ENCODE data around the gene EPHB1. TPM values are rescaled to one million over a fixed set of nuclear protein-coding genes. Genes with fewer than 3 reads are reported as not detected.
A peak's percentile ranks its signal among the peaks of the same experiment; 100 is the strongest.

EPHB1 gene
- total RNA-seq, 1 donor from 2014 or later: 0.72 TPM

DNA sequence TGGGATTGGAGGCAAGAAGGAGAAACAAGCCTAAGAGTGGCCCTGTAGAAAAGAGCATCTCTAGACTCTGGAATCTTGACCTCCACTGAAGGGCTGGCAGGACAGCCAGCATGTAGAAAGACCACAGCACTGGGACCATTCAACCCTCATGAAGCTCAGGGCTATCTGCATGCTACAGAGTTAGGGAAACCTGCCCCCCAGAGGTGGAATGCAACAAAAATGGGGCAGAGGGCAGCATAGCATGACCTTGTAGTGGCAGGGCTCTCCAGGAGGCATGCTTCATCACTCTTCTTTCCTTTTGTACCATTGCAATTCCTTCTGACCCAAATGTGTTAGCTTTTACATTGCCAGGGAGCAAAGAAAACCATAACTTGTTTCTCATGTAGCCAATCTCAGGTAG lies 445.4 kb downstream of the EPHB1 start:
- no peak for DNase-seq (ENCODE audit: low spot score)

- no peak for DNase-seq (ENCODE audit: low spot score)
These were observed 447.2 kb downstream of the EPHB1 start for GRCh38 chr3:135242285-135242684.

- no peak for DNase-seq (ENCODE audit: low spot score)
These were observed 448.6 kb downstream of the EPHB1 start for GRCh38 chr3:135243616-135244015.

- no peak for DNase-seq (ENCODE audit: low spot score)
These were observed 451.0 kb downstream of the EPHB1 start for GRCh38 chr3:135246027-135246426.

DNA sequence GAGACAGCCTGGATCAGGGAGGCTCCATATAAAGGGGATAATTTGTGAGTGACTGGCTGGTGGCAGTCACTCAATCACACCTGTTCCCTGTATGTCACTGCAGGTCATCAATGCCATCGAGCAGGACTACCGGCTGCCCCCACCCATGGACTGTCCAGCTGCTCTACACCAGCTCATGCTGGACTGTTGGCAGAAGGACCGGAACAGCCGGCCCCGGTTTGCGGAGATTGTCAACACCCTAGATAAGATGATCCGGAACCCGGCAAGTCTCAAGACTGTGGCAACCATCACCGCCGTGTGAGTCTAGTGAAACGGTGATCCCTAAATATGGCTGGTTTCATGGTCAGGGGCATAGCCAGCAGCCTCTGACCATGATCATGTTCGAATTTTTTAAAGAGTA lies 453.2 kb downstream of the EPHB1 start:
- no peak for DNase-seq (ENCODE audit: low spot score)

- DNase-seq (ENCODE audit: low spot score): no peak
These were observed 454.1 kb downstream of the EPHB1 start for GRCh38 chr3:135249186-135249585.

DNA sequence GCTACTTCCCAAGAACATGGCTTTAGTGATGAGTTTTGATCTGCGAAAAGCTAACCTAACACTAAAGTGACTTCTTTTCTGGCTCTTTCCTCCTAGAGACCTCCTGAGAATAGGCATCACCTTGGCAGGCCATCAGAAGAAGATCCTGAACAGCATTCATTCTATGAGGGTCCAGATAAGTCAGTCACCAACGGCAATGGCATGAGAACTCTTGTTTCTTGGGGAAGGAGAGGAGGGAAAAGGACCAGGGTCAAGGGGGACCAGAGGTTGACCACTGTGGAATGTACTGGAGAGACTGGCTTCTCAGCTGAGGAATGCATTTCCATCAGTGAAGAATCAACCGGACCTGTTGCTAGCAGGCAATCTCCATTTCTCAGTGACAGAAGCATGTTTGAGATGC lies 463.9 kb downstream of the EPHB1 start:
- DNase-seq (ENCODE audit: low spot score): no peak

- peak; percentile 18 for DNase-seq (ENCODE audit: low spot score)
These were observed 465.0 kb downstream of the EPHB1 start for GRCh38 chr3:135260025-135260424.

DNA sequence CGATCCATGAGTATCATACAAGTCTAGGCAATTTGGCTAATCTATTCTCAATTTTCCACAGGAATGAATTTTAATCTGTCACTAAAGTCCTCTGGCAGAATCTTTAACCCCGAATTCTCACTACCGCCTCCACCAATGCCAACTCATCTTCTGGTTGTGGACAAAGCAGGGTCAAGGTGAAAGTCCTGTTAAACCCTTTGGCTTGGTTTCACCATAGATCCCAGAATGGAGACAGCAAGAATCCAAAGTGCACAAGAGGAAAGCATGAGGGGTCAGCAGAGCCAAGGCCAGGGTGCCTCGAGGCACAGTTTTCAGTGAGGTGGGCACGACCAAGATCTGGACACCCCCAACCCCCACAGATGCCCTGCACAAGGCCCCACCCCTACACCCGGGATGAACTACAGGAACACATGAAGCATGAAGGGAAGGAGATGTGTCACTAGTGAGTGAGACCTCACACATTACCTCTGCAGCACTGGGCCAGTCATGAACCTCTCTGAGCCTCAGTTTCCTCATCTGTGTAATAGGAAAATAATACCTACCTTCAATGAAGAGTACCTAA lies 466.2 kb downstream of the EPHB1 start:
- DNase-seq (ENCODE audit: low spot score): no peak

- DNase-seq (ENCODE audit: low spot score): no peak
These were observed 466.9 kb downstream of the EPHB1 start for GRCh38 chr3:135261916-135262315.

GRCh38 chr3:135262441-135262840 lies 467.4 kb downstream of the EPHB1 start:
- DNase-seq (ENCODE audit: low spot score): no peak

- no peak for DNase-seq (ENCODE audit: low spot score)
These were observed 468.3 kb downstream of the EPHB1 start for GRCh38 chr3:135263331-135263730.

GRCh38 chr3:135267487-135267886 lies 472.4 kb downstream of the EPHB1 start:
- DNase-seq (ENCODE audit: low spot score): no peak

DNA sequence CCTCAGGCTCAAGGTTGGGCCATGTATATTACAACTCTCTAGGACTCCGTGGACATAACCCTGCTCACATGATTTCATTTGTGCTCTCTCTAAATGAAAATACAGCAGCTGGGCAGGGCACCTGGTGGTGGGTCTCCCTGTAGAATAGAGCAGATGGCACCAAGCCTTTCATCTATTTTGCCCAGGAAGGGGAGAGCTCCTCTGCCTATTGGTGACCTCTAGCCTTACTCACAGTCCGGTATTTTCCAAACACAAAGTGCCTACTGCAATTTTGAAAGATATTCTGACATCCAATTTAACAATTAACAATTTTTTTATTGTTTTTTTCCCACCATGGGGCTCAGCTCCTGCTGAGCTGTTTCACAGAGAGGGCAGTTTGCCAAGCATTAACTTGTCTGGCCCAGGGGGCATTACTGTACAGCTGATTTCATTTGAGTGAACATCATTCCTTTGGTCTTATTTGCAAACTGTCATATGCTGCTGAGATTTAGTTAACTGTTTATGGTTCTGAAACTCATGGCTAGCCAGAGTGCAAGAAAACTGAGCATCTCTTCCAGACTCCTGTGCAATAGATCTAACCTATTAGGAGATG lies 474.0 kb downstream of the EPHB1 start:
- peak; percentile 11 for DNase-seq (ENCODE audit: low spot score)

GRCh38 chr3:135271177-135272025 lies 476.3 kb downstream of the EPHB1 start:
- no peak for DNase-seq (ENCODE audit: low spot score)

DNA sequence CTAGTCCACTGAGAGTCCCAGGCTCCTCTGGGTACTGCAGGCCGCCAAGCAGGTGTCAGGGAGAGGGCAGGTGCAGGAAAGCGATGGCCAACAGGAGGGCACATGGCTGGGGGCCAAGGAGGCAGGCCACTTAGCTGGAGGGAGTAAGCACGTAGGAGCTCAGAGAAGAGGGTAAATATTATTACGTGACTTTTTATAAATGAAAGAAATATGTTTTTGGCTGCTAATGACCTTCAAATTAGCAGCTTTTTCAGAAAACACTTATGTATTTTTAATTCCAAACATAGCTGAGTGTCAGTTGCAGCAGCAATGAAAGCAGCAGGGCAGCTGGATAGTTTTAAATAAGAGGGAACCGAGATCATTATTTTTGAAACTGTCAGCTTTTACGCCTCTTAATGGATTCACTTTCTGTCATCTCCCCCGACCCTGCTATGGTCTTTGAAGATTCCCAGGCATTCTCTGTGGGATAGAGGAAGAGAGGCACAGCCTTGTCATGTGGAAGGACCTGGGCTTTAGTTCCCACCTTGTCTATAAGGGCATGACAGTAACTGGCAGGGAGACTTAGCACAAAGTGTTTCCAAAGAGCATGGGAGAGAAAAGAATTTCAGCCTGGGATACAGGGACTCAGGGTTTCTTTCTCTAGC lies 477.1 kb downstream of the EPHB1 start:
- peak; percentile 9 for DNase-seq (ENCODE audit: low spot score)

DNA sequence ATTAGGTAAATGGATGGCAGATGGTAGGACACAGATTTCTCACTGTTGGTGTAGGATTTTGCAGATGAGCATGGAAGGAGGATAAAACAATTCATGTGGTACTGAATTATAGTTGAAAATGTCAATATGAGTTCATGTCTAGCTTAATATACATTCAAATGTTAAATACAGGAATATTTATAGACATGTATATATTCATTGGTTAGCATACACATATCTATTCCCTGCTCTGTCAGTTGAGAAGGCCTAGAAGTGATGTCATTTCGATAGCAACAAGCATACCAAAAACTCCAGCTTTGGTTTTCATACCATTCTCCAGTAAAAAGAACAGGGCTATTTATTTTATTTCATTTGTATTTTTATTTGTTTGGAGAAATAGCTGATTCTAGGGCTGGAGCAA lies 497.1 kb downstream of the EPHB1 start:
- DNase-seq (ENCODE audit: low spot score): no peak

DNA sequence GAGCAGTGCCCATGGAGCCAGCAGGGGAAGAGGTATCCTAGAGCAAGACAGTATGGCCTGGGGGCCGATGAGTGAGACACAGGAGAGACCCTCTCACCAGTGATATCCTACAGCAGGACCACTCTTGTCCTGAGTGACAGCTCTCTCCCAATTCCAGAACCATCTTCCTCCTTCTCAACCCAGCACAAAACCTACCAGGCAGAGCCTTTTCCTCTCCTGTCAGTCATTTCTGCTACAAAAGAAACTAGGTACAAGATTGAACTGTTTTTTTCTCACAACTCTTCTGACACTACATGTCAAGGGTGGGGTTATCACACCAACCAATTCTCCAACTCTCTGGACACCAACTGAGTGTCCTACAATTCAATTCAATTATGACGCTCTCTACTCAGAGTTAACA lies 506.6 kb downstream of the EPHB1 start:
- no peak for DNase-seq (ENCODE audit: low spot score)

GRCh38 chr3:135304378-135304777 lies 509.3 kb downstream of the EPHB1 start:
- DNase-seq (ENCODE audit: low spot score): no peak
